HG03575 (cell line): ENCODE data around the gene PAPPA.

Source experiments
- ATAC-seq: cut with Tn5 transposase; IDR thresholded peaks from one replicate; pipeline ENCODE4 v1.9.1; 2021; ENCODE audit not compliant: unreplicated experiment, insufficient number of reproducible peaks, low FRiP score; ENCODE audit errors: extremely low read depth

The PAPPA gene

DNA sequence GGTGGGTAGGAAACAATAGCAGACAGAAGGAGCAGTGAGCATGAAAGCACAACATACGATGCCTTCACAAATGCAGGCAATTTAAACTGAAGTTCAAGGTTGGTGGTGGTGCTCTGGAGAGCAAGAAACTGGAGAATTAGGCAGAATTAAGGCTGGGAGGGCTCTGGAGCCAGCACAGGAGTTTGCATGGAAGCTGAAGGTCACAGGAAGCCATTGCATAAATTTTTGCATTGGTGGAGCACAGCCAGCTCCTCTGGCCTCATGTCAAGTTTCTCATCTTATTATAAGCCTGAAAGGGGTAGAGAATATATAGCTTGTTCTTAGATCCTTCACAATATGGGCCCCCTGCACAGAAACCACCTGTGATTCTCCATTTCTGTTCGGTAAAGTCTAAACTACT lies 207.4 kb downstream of the PAPPA start:
- no peak for ATAC-seq

DNA sequence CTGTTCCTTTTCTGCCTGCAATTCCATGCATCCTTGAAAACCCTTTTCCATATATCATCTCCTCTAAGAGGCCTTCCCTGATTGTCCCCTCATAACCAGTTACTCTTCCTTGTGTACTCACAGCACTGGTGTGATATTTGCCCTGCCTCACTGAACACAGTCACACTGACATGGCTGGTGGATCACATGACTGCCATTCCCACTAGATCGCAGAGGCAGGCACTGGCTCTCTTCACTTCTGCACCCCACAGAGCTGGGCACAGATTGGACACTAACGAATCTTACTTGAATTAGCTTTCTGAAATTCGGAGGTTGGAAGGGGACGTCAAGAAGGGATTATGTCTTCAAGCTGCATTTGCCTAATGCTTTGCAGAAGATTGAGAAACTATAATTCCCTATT lies 208.0 kb downstream of the PAPPA start:
- no peak for ATAC-seq

DNA sequence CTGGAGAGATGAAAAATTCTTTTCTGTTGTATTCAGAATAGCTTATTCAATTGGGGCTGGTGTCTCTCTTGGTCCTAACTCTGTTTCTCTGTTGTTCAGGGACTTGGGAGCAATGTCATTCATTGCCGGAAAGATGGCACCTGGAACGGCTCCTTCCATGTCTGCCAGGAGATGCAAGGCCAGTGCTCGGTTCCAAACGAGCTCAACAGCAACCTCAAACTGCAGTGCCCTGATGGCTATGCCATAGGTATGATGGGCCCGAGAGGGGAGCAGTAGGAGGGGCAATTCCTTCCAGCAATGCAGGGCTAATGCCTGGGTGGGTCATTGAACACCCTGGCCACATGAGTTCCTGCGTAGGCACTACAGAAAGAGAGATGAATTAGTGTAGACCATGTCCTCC lies 208.9 kb downstream of the PAPPA start:
- ATAC-seq, result no peak

DNA sequence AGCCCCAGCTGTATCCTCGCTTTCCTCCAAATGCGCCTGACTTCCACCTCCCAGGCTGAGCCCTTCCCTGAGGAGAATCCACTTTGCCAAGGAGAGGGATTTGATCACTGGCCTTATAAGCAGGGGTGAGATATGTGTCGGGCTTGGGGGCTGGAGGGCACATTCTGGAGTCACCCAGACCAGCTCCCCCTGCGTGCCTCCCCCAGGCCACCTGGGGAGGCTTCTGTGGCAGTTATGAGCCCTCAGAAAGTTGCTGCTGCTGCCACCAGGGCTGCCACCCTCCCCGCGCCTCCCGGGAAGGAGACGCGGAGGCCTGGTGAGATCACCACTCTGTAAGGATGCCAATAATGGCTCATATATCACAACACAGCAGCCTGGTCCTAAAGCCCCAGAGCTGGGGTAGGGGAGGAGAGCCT lies 211.5 kb downstream of the PAPPA start:
- no peak for ATAC-seq

DNA sequence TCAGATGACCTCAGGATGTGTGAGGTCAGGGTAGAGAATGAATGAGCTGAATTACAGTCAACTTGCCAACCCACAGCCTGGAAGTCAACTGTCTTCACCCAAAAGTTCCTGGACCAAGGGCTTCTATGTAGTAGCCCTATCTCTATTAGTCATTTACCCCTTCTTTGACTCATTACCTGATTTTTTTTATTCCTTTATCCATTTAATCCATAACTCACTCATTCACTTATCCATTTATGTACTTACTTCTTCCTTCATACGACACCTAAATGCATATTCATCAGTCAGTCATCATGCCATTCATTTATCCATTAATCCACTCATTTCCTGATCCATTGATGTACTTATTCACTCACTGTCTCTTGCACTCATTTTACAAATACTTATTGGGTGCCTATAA lies 212.7 kb downstream of the PAPPA start:
- ATAC-seq, result no peak

DNA sequence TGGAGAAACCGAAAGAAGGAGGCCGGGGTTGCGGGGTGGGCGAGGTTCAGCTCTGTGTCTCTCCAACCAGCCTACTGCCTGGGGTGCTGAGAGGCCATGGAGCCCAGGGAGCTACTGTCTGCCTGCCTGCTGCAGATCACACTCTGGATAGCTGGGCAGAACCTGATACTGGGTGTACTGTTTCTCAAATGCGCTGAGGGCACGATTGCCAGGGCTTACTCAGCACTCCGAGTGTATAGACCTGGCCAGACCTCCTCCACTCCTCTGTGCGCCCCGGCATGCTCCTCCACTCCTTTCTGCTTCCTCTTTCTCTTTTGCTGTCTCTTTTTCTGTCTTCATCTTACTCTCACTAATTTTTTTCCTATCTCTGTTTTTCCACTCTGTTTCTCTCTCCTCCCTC lies 215.1 kb downstream of the PAPPA start:
- ATAC-seq, result no peak

DNA sequence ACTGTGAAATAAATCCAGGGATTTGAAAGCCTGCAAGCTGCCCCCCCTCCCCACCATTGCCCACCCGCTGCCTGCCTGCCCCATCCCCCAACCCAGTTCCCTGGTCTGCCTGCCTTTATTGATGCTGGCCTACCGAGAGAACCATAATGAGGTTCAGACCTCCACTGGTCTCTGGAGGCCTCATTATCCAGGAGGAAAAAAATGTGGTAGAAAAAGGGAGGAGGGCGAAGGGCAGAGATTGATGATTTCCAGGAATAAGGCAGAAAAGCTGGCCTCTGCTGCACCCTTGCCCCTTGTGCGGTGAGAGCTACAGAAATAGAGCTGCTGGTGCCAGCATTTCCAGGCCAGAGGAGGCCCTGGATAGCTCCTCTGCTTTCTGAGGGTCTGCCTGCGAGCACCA lies 216.1 kb downstream of the PAPPA start:
- ATAC-seq, result no peak

DNA sequence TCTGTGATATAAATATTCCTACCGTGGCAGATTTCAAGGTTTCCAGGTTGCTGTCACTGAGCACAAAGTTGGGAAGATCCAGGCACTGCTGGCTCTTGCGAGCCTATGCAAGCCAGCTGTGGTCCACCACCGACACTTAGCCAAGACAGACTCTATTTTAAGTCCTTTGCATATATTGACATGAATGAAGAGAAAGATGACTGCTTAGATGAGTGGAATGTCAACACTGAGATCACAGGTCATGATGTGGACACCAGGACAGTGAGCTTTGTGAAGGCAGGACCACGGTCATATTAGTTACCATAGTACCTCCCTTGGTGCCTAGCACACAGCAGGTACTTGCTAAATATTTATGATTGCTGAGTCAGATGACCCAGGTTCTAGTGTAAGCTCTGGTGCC lies 217.0 kb downstream of the PAPPA start:
- ATAC-seq, result no peak

DNA sequence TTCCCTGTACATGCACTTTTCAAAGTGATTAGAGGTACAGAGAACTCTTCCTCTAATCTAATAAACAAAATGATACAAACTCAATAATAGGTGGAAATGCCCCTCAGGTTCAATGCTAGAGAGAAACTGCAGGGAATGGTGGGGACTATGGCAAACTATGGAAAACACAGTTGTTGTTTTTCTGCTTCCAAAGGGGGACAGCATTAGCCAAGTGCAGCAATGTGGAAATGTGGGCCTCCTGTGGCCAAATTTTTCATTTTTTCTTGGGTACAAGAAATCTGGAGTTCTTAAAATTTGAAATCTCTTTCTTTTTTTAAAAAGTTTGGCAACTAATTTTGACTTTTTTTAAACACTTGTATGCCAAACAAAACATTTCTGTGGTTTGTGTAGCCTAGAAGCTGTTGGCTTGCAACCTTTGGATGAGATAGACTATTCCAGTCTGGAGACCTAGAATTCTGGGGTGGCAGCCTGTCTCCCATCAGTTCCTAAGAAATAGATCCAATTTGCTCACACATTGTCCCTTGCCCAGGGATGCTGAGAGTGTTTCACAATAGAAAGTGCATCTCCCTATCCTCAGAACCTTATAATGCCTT lies 218.6 kb downstream of the PAPPA start:
- ATAC-seq, result no peak

DNA sequence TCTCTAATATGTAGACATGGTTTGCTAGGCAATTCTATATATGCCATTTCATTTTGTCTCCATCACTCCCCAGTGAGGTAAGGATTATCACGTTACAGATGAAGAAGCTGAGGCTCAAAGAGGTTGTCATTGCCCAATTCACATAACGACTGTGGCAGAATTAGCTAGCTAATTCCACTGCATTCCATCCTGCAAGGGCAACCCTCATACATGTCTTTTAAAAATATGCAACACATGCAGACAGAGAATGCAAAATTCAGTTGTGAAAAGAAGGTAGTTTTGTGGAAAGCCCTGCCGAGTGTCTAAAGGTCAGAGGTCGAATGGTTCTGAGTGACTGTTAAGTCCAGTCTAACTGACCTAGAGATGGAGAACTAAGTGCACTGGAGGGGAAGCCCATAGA lies 219.2 kb downstream of the PAPPA start:
- ATAC-seq, result no peak

DNA sequence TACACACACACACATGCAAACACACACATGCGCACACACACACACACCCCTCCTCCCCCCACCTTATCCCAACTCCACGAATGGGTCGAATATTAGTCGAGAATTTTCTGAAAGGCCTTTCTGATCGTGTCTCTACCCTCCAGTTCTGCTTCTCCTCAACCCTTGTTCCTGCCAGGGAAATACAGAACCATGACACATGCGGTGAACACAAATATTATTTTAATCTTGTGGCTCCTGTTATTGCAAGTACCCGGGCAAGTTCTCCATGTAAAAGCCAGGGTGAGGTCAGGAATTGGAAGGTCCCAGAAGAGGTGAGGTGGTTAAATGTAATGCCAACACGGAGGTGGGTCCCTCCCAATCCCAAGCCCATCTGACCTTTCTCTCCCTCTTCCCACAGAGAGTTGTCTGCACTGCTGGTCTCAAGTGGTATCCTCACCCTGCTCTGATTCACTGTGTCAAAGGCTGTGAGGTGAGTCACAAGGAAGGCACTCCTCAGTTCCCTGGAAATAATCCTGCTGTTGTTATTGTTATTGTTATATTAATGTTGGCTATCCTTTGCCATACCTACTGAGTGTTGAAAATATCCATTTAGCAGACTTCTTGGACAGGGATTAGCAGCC lies 223.7 kb downstream of the PAPPA start:
- no peak for ATAC-seq

DNA sequence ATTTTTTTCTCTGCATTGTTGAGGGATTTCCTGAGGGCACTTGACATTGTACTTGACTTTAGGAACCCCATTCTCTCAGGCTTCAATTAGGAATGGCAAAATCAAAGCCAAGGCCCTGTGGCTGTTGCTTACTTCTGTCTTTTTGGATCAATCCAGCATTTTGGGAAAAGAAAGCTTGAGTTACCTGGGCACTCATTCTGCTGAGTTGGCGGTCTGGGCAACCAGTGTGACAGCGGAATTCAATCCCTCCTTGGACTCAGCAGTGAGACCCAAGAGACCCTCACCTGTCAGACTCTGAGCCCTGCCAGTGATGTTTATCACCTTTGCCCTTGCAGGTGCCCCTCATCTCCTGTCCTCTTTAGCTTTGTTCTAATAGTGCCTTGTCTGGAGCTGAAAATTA lies 225.3 kb downstream of the PAPPA start:
- no peak for ATAC-seq

DNA sequence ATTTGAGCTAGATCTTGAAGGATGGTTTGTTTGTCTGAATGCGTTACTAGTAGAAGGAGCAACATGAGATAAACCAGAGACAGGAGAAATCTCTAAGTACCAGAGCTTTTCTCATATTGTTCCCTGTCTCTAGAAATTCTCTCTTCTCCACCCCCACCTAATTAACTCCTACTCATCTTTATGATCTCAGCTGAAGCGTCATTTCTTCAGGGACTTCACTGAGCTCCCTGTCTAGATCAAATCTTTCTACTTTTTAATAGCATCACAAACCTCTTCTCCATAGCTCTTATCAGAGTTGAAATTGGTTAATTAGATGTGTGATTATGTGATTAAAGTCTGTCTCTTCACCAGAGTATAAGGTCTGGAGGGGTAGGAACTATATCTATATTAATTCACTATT lies 226.2 kb downstream of the PAPPA start:
- no peak for ATAC-seq

DNA sequence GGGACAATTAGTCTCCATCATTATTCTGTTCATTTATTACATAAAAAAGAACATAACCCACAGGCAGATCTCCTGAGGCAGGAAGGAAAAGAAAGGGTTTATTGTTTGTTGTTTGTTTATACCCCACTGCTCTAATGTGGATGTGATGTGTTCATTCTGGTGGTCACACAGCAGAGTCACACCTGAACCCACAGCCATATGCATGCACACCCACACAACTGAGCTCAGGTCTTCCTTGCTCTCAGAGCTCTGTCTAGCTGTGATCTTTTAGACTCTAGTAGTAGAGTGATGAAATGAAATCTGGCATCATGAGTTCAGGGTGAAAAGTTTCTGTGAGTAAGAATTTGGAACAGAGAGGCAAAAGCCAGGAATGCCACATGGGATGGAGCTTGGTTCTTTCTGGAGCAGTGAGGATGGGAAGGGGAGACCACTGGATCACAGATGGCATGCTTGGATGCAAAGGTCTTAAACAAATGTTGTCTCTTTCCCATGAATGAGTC lies 227.0 kb downstream of the PAPPA start:
- ATAC-seq, result no peak

DNA sequence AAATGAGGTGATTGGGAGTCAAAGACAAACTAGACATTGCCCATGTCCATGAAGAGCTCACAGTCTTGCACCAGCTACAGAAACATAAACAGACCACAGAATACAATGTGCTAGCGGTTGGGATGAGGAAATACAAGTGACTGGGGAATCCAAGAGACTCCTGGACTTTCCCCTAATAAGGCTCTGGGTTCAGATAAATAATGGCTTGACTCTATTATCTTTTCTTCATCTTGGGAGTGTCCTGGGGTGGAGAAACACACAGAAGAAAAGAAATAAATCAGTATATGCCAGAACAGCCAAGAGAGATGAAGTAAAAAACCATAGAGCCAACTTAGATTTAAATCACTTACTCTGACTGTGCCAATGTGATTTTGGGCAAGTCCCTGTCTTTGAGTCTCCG lies 227.8 kb downstream of the PAPPA start:
- ATAC-seq, result no peak

DNA sequence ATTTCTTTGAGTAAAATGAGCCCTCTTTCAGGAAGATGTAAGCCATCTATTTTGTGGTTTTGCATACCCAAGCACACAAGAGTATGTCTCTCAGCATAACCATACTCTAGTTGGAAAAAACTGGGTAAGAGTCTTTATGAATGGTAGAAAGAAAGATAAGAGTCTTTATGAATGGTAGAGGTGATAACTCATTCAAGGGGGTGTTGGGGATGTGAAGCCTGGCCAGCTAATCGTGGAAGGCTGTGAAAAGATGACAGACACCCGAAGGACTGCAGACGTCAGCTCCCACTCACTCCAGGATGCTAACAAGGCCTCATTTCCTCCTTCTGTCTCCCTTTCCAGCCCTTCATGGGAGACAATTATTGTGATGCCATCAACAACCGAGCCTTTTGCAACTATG lies 228.5 kb downstream of the PAPPA start:
- no peak for ATAC-seq

DNA sequence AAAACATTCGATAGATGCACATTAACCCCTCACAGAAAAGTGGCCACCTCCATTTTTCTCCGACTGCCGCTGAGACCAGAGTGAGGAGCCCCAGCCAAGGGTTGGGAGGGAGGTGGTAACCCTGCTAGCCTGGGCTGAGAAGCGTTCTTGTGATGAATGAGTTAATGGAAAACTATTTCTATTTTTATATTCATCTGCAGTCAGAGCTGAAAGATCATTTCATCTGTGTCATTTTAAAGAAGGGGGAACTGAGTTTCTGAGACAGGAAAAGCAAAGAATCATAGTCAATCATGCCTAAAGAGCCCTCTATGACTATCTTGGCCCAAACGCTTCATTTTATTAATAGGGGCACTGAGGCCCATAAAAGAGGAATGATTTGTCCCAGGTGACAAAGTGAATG lies 229.5 kb downstream of the PAPPA start:
- no peak for ATAC-seq

DNA sequence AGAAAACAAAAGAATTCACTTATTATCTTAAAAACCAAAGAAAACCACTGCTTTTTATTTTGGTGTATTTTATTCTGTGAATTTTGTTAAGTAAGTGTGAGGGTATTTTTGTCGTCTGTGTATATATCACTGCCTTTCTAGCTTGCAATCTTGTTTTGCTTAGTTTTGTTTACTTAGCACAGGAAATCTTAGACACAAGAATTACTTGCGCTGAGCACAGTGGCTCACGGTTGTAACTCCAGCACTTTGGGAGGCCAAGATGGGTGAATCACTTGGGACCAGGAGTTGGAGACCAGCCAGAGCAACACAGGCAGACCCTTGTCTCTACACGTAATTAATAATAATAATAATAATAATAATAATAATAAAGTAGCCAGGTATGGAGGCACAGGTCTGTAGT lies 230.3 kb downstream of the PAPPA start:
- ATAC-seq, result no peak

DNA sequence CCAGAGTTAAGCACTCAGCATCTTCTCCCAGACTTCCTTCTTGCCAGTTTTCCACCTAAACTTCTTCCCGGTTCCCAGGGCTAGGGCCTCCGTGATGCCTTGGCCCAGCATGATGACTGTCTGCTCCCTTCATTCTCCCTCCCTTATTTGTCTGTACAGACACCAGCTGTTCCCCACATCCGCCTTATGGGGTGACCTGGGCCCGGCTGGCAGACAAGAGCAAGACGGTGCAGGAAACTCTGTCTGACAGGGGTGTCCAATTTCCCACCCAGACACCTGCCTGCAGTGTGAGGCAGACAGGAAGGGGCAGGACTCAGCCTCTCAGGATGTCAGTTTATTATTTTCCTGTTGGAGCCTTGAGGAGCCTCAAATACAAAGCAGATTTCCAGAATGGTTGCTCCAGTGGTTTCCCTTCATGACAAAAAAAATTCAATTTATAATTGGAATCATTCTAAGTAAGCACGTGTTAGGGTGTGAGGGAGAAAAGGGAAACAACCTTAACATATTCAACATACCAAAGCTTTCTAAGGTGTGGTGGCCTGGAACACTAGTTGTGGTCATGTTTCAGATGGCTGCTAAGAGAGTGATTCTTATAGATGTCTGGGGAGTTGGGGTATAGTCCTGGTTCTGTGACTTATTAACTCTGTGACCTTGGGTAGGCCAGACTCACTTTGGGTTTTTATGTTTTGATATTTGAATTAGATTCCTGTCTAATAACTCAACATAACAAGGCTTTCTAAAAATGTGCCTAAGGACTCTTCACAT lies 234.5 kb downstream of the PAPPA start:
- ATAC-seq, result no peak

DNA sequence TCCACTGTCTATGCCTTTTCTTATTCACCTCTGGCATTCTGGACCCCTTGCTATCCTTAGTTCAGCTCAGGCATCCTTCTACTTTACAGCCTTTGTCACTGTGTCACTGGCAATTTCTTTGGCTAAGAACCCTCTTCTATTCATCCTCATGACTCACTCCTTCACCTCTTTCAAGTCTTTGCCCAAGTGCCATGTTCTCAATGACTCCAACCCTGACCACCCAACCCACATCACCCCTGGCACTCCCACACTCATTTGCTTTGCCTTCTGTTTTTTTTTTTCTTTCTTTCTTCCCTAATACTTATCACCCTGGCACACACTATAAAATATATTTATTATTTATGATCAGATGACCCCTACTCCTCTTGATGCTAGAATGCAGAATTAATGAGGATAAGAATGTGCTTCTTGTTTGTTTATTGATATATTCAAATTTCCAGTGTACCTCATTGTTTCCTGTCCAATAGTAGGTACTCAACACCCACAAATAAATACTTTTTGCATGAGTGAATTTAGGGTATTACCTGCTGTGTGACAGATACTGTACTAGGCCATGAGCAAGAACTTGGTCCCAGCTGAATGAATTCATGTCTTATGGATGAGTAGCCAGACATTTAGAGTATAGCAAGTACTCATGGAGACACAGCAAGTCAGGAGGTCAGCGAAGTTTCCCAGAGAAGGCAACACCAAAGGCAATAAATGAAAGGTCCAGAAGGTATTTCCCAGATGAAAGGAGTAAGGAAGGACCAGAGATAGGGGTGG lies 236.1 kb downstream of the PAPPA start:
- ATAC-seq, result no peak
